Activated CD4-positive, alpha-beta T cell treated with anti-CD3 and anti-CD28 coated beads for 36 hours (primary cell): Measurements from ENCODE around the gene FBXW11. TPM values are rescaled to one million over a fixed set of nuclear protein-coding genes. Genes with fewer than 3 reads are reported as not detected.

Source experiments
- ATAC-seq: fragments of 200-7000 bp; cut with Tn5 transposase; one replicate; pipeline ENCODE4 v1.10.0; 2021; ENCODE audit warnings: mild to moderate bottlenecking, moderate library complexity
- CTCF ChIA-PET: fragments of 350-600 bp; sonication (Branson Sonifier 250); formaldehyde crosslinking; loops from one replicate; lab custom pipeline; 2021; ENCODE audit warnings: antibody characterized with exemption; lab: Charles Lee
- POLR2A ChIA-PET: fragments of 350-600 bp; sonication (Branson Sonifier 250); formaldehyde crosslinking; loops from one replicate; lab custom pipeline; 2021; ENCODE audit warnings: antibody characterized with exemption, inconsistent platforms; lab: Charles Lee
- DNase-seq: peaks from one replicate; pipeline ENCODE4 v3.0.0-alpha.2; 2020
- H3K27ac Mint-ChIP-seq: one replicate; pipeline ENCODE4 v1.8.0; 2021; ENCODE audit warnings: mixed read lengths
- H3K27me3 Mint-ChIP-seq: one replicate; pipeline ENCODE4 v1.8.0; 2021; ENCODE audit warnings: mixed read lengths
- H3K36me3 Mint-ChIP-seq: one replicate; pipeline ENCODE4 v1.8.0; 2021; ENCODE audit warnings: low read depth, mixed read lengths
- H3K4me1 Mint-ChIP-seq: one replicate; pipeline ENCODE4 v1.8.0; 2021; ENCODE audit warnings: mixed read lengths
- H3K4me3 Mint-ChIP-seq: one replicate; pipeline ENCODE4 v1.8.0; 2021; ENCODE audit warnings: mild to moderate bottlenecking, moderate library complexity, mixed read lengths
- H3K9me3 Mint-ChIP-seq: one replicate; pipeline ENCODE4 v1.8.0; 2021; ENCODE audit warnings: low read depth, mixed read lengths
- intact Hi-C, 2 experiments: fragments of 100-400 bp; cut with DNase I in 1 of 2; cut with micrococcal nuclease in 1 of 2; formaldehyde crosslinking; loops; one replicate each; pipeline versions ENCODE4 v1.14.2 to v1.15.1; 2022 to 2024; cut with DNase I, micrococcal nuclease
- total RNA-seq, 2 experiments: library from RNA; stranded (reverse); gene quantifications; one replicate each; pipeline ENCODE4 v1.2.3, GENCODE V29; 2021

The FBXW11 gene
- 10 to 100 TPM; 33.8 to 39.5 TPM for total RNA-seq

- Mint-ChIP-seq H3K27me3 (no peaks in the 10 kb centered on the region), H3K4me1 (peaks cover 43% of the 10 kb centered on the region), H3K36me3 (peaks cover 18% of the 10 kb centered on the region), H3K27ac (peak within 1 kb of the TSS; percentile 98), H3K9me3 (no peaks in the 10 kb centered on the region), H3K4me3 (peak within 1 kb of the TSS; percentile 92)
- DNase-seq (peak; percentile 97), ATAC-seq (peak; percentile 85)
- intact Hi-C loops: loop anchor here (1.0 to 10.0 kb wide), 13 partner anchors 49 to 1321 kb away; partner anchors contain the start of genes NPM1 (in 2 of the 2), UBTD2 (in 2 of the 2), BNIP1 (in 1 of the 2) and DUSP1 (in 1 of the 2)
- ChIA-PET POLR2A (interaction anchor here (0.6 to 3.0 kb wide), 18 partner anchors 17 to 1735 kb away, joined by 3 to 15 read pairs (median 4); partner anchors contain the start of genes FGF18, STK10 and UBTD2), CTCF (interaction anchor here (0.6 to 5.5 kb wide), 23 partner anchors 10 to 1091 kb away, joined by 3 to 57 read pairs (median 4); partner anchors contain the start of gene STK10)
Measured at GRCh38 chr5:172006321-172007174, at the start of gene FBXW11. TSS of gene FBXW11 (minus strand) at chr5:172006638. CDS start at chr5:172006502, 136 bp downstream.

GRCh38 chr5:172055996-172056395 lies 49.6 kb upstream of the FBXW11 start:
- no peak for DNase-seq
- intact Hi-C loops: no loop called here
- CTCF ChIA-PET: interaction anchor here (0.7 to 1.3 kb wide), 3 partner anchors 10 to 142 kb away, joined by 3 read pairs; no protein-coding TSS in a partner anchor
- H3K4me1 Mint-ChIP-seq: peaks cover 24% of the 10 kb centered on the region
- H3K27me3 Mint-ChIP-seq: no peaks in the 10 kb centered on the region
- ATAC-seq: no peak
- POLR2A ChIA-PET: no interaction called here
- peaks cover 49% of the 10 kb centered on the region for H3K36me3 Mint-ChIP-seq
- H3K4me3 Mint-ChIP-seq: no peak overlapping the region
- H3K27ac Mint-ChIP-seq: peak overlapping the region; percentile 59
- no peaks in the 10 kb centered on the region for H3K9me3 Mint-ChIP-seq

GRCh38 chr5:172055421-172055820 lies 49.0 kb upstream of the FBXW11 start:
- DNase-seq (no peak), ATAC-seq (no peak)
- Mint-ChIP-seq H3K4me3 (no peak overlapping the region), H3K36me3 (peaks cover 50% of the 10 kb centered on the region), H3K9me3 (no peaks in the 10 kb centered on the region), H3K27ac (no peak overlapping the region), H3K27me3 (no peaks in the 10 kb centered on the region), H3K4me1 (peaks cover 24% of the 10 kb centered on the region)
- ChIA-PET CTCF (interaction anchor here (0.7 to 0.8 kb wide), 2 partner anchors 10 to 141 kb away, joined by 3 read pairs; no protein-coding TSS in a partner anchor), POLR2A (no interaction called here)
- intact Hi-C loops: no loop called here

- intact Hi-C loops: no loop called here
- DNase-seq (no peak), ATAC-seq (no peak)
- H3K27me3 Mint-ChIP-seq: no peaks in the 10 kb centered on the region
- ChIA-PET CTCF (interaction anchor here (1.4 to 1.9 kb wide), 2 partner anchors 48 to 143 kb away, joined by 4 read pairs; partner anchors contain the start of gene FBXW11), POLR2A (no interaction called here)
- H3K36me3 Mint-ChIP-seq: peaks cover 49% of the 10 kb centered on the region
- peaks cover 22% of the 10 kb centered on the region for H3K4me1 Mint-ChIP-seq
- no peaks in the 10 kb centered on the region for H3K9me3 Mint-ChIP-seq
- no peak overlapping the region for H3K4me3 Mint-ChIP-seq
- no peak overlapping the region for H3K27ac Mint-ChIP-seq
Measured at GRCh38 chr5:172054611-172055153, 48.2 kb upstream of the FBXW11 start.

GRCh38 chr5:172052450-172053236 lies 46.2 kb upstream of the FBXW11 start:
- Mint-ChIP-seq H3K4me3 (no peak overlapping the region), H3K4me1 (peaks cover 16% of the 10 kb centered on the region), H3K27me3 (no peaks in the 10 kb centered on the region), H3K9me3 (no peaks in the 10 kb centered on the region), H3K27ac (no peak overlapping the region), H3K36me3 (peaks cover 53% of the 10 kb centered on the region)
- CTCF ChIA-PET: interaction anchor here (0.5 to 1.9 kb wide), 6 partner anchors 46 to 279 kb away, joined by 3 to 4 read pairs (median 3); partner anchors contain the start of gene FBXW11
- intact Hi-C loops: no loop called here
- no peak for DNase-seq
- POLR2A ChIA-PET: interaction anchor here (0.6 to 0.7 kb wide), 2 partner anchors 26 to 257 kb away, joined by 3 read pairs; no protein-coding TSS in a partner anchor
- no peak for ATAC-seq

- intact Hi-C loops: no loop called here
- no peak for DNase-seq
- no peak overlapping the region for H3K27ac Mint-ChIP-seq
- H3K4me1 Mint-ChIP-seq: peaks cover 12% of the 10 kb centered on the region
- no peaks in the 10 kb centered on the region for H3K9me3 Mint-ChIP-seq
- no peak for ATAC-seq
- peaks cover 52% of the 10 kb centered on the region for H3K36me3 Mint-ChIP-seq
- CTCF ChIA-PET: interaction anchor here (0.5 to 0.9 kb wide), 2 partner anchors 45 to 131 kb away, joined by 3 read pairs; partner anchors contain the start of gene FBXW11
- POLR2A ChIA-PET: interaction anchor here (0.6 kb wide), 1 partner anchor 27 kb away, joined by 3 read pairs; no protein-coding TSS in a partner anchor
- no peak overlapping the region for H3K4me3 Mint-ChIP-seq
- no peaks in the 10 kb centered on the region for H3K27me3 Mint-ChIP-seq
Measured at GRCh38 chr5:172051643-172052339, 45.4 kb upstream of the FBXW11 start.

- ATAC-seq (no peak), DNase-seq (no peak)
- no peak overlapping the region for H3K4me3 Mint-ChIP-seq
- H3K27ac Mint-ChIP-seq: peak overlapping the region; percentile 31
- intact Hi-C loops: no loop called here
- H3K4me1 Mint-ChIP-seq: peaks cover 11% of the 10 kb centered on the region
- ChIA-PET CTCF (interaction anchor here (2.1 kb wide), 1 partner anchor 9 kb away, joined by 11 read pairs; no protein-coding TSS in a partner anchor), POLR2A (no interaction called here)
- H3K27me3 Mint-ChIP-seq: no peaks in the 10 kb centered on the region
- H3K9me3 Mint-ChIP-seq: no peaks in the 10 kb centered on the region
- peaks cover 47% of the 10 kb centered on the region for H3K36me3 Mint-ChIP-seq
Measured at GRCh38 chr5:172050080-172050479, 43.6 kb upstream of the FBXW11 start.

GRCh38 chr5:172049226-172049796 lies 42.9 kb upstream of the FBXW11 start:
- Mint-ChIP-seq H3K4me1 (peaks cover 11% of the 10 kb centered on the region), H3K36me3 (peaks cover 49% of the 10 kb centered on the region), H3K27ac (peak overlapping the region; percentile 17), H3K4me3 (no peak overlapping the region), H3K27me3 (no peaks in the 10 kb centered on the region), H3K9me3 (no peaks in the 10 kb centered on the region)
- CTCF ChIA-PET: interaction anchor here (2.1 kb wide), 1 partner anchor 10 kb away, joined by 11 read pairs; no protein-coding TSS in a partner anchor
- POLR2A ChIA-PET: no interaction called here
- ATAC-seq (no peak), DNase-seq (no peak)
- intact Hi-C loops: no loop called here

GRCh38 chr5:172048539-172049101 lies 42.2 kb upstream of the FBXW11 start:
- CTCF ChIA-PET: interaction anchor here (0.7 to 1.0 kb wide), 2 partner anchors 14 to 137 kb away, joined by 3 to 5 read pairs; no protein-coding TSS in a partner anchor
- intact Hi-C loops: no loop called here

GRCh38 chr5:172048170-172048422 lies 41.7 kb upstream of the FBXW11 start:
- peaks cover 14% of the 10 kb centered on the region for H3K4me1 Mint-ChIP-seq
- no peak overlapping the region for H3K27ac Mint-ChIP-seq
- ATAC-seq: no peak
- peaks cover 46% of the 10 kb centered on the region for H3K36me3 Mint-ChIP-seq
- DNase-seq: no peak
- H3K9me3 Mint-ChIP-seq: no peaks in the 10 kb centered on the region
- no peak overlapping the region for H3K4me3 Mint-ChIP-seq
- intact Hi-C loops: no loop called here
- CTCF ChIA-PET: interaction anchor here (1.0 to 1.2 kb wide), 3 partner anchors 14 to 48 kb away, joined by 3 to 5 read pairs (median 3); partner anchors contain the start of gene FBXW11
- no peaks in the 10 kb centered on the region for H3K27me3 Mint-ChIP-seq
- POLR2A ChIA-PET: no interaction called here

More at GRCh38 chr5:172048539-172049101, 42.2 kb upstream of the FBXW11 start:
- Mint-ChIP-seq H3K27ac (peak overlapping the region; percentile 80), H3K9me3 (no peaks in the 10 kb centered on the region), H3K27me3 (no peaks in the 10 kb centered on the region), H3K4me3 (no peak overlapping the region), H3K36me3 (peaks cover 51% of the 10 kb centered on the region), H3K4me1 (peaks cover 11% of the 10 kb centered on the region)
- POLR2A ChIA-PET: no interaction called here
- ATAC-seq: no peak
- DNase-seq: no peak
